8988T (cell line): ENCODE data around the gene ZFPM1.

Experiments used
- DNase-seq: peaks from one replicate; pipeline ENCODE4 v3.0.0; 2011

The ZFPM1 gene

GRCh38 chr16:88578446-88579313 lies 125.6 kb downstream of the ZFPM1 start:
- no peak for DNase-seq

GRCh38 chr16:88580371-88580770 lies 127.3 kb downstream of the ZFPM1 start:
- no peak for DNase-seq

- no peak for DNase-seq
Observed at GRCh38 chr16:88581033-88581432, 128.0 kb downstream of the ZFPM1 start.

GRCh38 chr16:88582912-88583575 lies 130.0 kb downstream of the ZFPM1 start:
- no peak for DNase-seq

- no peak for DNase-seq
Observed at GRCh38 chr16:88584676-88585075, 131.6 kb downstream of the ZFPM1 start.

GRCh38 chr16:88585269-88585668 lies 132.2 kb downstream of the ZFPM1 start:
- no peak for DNase-seq

- no peak for DNase-seq
Observed at GRCh38 chr16:88585927-88586581, 133.0 kb downstream of the ZFPM1 start.
